Retinal pigment epithelial cell (primary cell): Measurements from ENCODE around the gene SUFU.

ENCODE experiments used
- DNase-seq: peaks from one replicate; pipeline ENCODE4 v3.0.0-alpha.2; 2010; ENCODE audit warnings: low read depth
- H3K4me3 ChIP-seq: 2 replicates; pipeline ENCODE4 v1.5.1; 2011; ENCODE audit warnings: mild to moderate bottlenecking, low read length, control low read depth, moderate library complexity
- CTCF ChIP-seq: conservative IDR thresholded peaks from 2 replicates; pipeline ENCODE4 v1.5.1; 2011; ENCODE audit warnings: low read depth, low read length, control low read depth, inconsistent platforms

The SUFU gene

DNA sequence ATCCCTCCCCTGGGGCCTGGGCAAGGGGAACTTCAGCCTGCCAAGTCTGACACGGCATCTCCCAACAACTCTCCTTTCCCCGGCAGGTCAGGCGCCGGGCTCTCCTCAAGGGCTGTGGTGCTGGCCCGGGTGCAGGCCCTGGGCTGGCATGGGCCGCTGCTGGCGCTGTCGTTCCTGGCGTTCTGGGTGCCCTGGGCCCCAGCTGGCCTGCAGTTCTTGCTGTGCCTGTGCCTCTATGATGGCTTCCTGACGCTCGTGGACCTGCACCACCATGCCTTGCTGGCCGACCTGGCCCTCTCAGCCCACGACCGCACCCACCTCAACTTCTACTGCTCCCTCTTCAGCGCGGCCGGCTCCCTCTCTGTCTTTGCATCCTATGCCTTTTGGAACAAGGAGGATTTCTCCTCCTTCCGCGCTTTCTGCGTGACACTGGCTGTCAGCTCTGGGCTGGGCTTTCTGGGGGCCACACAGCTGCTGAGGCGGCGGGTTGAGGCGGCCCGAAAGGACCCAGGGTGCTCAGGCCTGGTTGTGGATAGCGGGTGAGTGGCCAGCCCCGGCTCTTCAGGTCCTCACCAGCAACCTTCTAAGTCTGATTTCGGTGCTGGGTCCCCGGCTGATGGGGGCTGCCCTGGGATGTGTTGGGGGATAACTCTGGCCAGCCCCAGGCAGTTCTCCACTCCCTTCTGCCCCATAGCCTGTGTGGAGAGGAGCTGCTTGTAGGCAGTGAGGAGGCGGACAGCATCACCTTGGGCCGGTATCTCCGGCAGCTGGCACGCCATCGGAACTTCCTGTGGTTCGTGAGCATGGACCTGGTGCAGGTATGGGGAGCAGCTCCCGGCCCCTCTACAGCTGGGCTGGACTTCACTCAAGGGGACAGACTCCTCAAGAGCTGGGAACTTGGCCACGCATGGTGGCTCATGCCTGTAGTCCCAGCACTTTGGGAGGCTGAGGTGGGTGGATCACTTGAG lies 32.9 kb upstream of the SUFU start:
- no peak for TF ChIP-seq CTCF
- DNase-seq = no peak
- no peak overlapping the region for H3K4me3 ChIP-seq

- no peak overlapping the region for H3K4me3 ChIP-seq
- TF ChIP-seq CTCF = no peak
- no peak for DNase-seq
Observed at GRCh38 chr10:102473445-102474331, 30.1 kb upstream of the SUFU start.

DNA sequence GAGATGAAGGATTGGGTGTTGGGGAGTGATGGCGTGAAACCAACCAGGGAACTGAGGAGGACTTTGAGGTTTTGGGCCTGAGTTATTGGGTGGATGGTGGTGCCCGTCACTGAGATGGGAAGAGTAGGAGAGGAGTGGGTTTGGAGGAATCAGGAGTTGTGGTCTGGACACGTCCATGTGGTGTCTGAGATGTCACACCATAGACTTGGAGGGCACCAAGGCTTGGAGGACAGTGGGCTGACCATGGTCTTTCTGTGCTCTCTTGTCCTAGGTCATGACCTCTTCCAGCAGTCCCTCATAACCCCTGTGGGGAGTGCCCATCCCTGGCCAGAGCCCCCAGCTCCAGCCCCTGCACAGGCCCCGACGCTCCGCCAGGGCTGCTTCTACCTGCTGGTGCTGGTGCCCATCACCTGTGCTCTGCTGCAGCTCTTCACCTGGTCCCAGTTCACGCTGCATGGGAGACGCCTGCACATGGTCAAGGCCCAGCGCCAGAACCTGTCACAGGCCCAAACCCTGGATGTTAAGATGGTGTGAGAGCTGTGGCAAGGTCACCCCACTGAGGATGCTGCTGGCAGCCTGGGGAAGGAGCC lies 28.2 kb upstream of the SUFU start:
- no peak overlapping the region for H3K4me3 ChIP-seq
- TF ChIP-seq CTCF = no peak
- DNase-seq = no peak

GRCh38 chr10:102476466-102477141 lies 27.2 kb upstream of the SUFU start:
- H3K4me3 ChIP-seq = no peak overlapping the region
- no peak for DNase-seq
- no peak for TF ChIP-seq CTCF

- no peak overlapping the region for H3K4me3 ChIP-seq
- TF ChIP-seq CTCF = no peak
- no peak for DNase-seq
Observed at GRCh38 chr10:102479651-102480050, 24.1 kb upstream of the SUFU start.

DNA sequence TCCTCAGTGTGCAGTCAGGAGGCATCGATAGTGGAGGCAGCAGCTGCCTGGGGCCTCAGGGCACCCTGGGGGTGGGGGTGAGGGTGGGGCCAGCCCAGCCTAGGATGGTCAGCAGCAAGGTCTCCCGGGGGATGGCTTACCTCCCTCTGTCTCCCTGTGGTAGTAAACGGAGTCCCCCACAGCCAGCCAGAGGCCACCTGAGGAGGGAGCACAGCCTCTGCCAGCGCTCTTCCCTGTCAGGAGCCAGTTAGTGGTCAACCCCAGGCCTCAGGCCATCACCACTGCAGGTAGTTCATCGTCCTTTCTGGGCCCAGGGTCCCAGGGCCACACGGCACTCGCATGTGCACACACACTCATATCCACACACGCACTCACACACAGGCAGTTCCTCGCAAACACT lies 23.4 kb upstream of the SUFU start:
- TF ChIP-seq CTCF = no peak
- H3K4me3 ChIP-seq = no peak overlapping the region
- no peak for DNase-seq
